Coronary artery (tissue), 2 donors: ENCODE data around the gene PSD2.

Experiments used
- DNase-seq: peaks from one replicate; pipeline ENCODE4 v3.0.0-alpha.2; 2017; ENCODE audit warnings: low spot score
- H3K27ac ChIP-seq, 2 donors: fragments of 200-600 bp; sonication (generic); one replicate each; pipeline ENCODE4 v1.5.1; 2016 to 2019
- H3K4me3 ChIP-seq: fragments of 200-600 bp; sonication (generic); 2 replicates; pipeline ENCODE4 v1.5.1; 2016; ENCODE audit warnings: mild to moderate bottlenecking, moderate library complexity
- CTCF ChIP-seq: fragments of 200-600 bp; sonication (generic); IDR thresholded peaks from one replicate; pipeline ENCODE4 v1.5.1; 2019; ENCODE audit warnings: antibody characterized with exemption

PSD2 gene

DNA sequence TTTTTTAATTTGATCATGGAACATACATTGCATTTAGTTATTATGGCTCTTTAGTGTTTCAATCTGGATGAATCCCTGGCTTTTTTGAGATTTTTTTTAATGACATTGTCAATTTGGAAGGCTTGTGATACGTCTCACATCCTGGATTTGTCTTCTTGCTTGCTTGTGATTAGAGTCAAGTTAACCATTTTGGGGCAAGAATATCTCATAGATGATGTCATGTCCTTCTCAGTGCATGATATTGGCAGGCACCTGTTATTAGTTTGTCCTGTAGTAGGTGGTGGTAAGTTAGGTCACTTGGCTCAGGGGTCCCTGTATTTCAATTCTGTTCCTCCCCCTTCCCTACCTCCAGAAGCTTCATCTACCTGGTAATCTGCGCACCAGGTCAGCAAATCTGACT lies 3.3 kb downstream of the PSD2 start:
- Histone ChIP-seq H3K27ac (no peak overlapping the region), H3K4me3 (no peak overlapping the region)
- TF ChIP-seq CTCF = no peak
- no peak for DNase-seq

- H3K27ac ChIP-seq = no peak overlapping the region
- no peak overlapping the region for H3K4me3 ChIP-seq
- no peak for DNase-seq
- no peak for TF ChIP-seq CTCF
Observed at GRCh38 chr5:139799359-139799758, 3.8 kb downstream of the PSD2 start.

- TF ChIP-seq CTCF = no peak
- H3K27ac ChIP-seq = no peak overlapping the region
- DNase-seq = no peak
- no peak overlapping the region for H3K4me3 ChIP-seq
Observed at GRCh38 chr5:139803978-139804377, 8.4 kb downstream of the PSD2 start.

- DNase-seq = no peak
- TF ChIP-seq CTCF = no peak
- no peak overlapping the region for H3K4me3 ChIP-seq
- no peak overlapping the region for H3K27ac ChIP-seq
Observed at GRCh38 chr5:139804800-139805397, 9.3 kb downstream of the PSD2 start.

DNA sequence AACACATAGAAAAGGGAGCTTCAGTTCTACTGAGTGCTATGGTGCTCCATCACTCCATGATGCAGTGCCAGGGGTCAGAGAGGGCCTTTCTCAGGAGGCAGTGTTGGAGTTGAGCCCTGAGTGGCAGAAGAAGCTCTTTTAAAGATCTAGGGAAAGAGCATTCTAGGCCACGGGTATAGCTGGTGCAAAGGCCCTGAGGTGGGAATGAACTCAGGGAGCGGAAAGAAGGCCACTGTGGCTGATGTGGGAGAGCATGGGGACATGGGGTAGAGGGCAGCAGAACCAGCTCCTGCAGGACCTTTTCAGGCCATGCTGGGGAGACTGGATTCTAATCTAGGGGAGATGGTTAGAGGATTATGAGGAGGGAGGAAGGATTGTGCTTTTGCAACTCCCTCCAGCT lies 9.9 kb downstream of the PSD2 start:
- Histone ChIP-seq H3K4me3 (no peak overlapping the region), H3K27ac (no peak overlapping the region)
- TF ChIP-seq CTCF = no peak
- DNase-seq = no peak

DNA sequence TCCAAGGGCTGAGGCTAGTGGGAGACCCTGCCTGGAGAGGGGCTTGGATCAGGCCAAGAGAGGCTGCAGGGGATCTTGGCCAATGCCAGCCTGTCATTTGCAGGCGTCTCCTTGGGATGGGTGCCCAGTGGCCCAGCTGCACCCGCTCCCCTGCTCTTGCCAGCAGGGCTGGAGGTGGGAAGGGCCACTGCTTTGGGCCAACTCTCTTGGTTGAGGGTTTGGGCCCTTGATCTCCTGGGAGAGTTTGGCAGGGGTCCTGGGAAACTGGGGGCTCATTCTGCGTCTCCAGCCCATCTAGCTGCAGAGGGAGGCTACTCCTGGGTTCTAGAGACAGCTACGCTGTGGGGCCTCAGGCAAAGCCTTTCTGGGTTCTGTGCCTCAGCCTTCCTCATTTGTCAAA lies 10.5 kb downstream of the PSD2 start:
- Histone ChIP-seq H3K4me3 (no peak overlapping the region), H3K27ac (no peak overlapping the region)
- DNase-seq = no peak
- no peak for TF ChIP-seq CTCF

- no peak for TF ChIP-seq CTCF
- no peak for DNase-seq
- Histone ChIP-seq H3K27ac (no peak overlapping the region), H3K4me3 (no peak overlapping the region)
Observed at GRCh38 chr5:139806726-139807646, 11.4 kb downstream of the PSD2 start.
